HG03439 (cell line): ENCODE measurements around the gene SESN2.
A peak's percentile ranks its signal among the peaks of the same experiment; 100 is the strongest.

Experiments used
- ATAC-seq: cut with Tn5 transposase; IDR thresholded peaks from one replicate; pipeline ENCODE4 v1.9.1; 2021; ENCODE audit warnings: mild to moderate bottlenecking, moderate library complexity; ENCODE audit not compliant: unreplicated experiment

SESN2 gene

GRCh38 chr1:28249013-28249865, 10.1 kb upstream of the SESN2 start:
- ATAC-seq = no peak

- ATAC-seq = no peak
Measured at GRCh38 chr1:28249866-28250295, 9.4 kb upstream of the SESN2 start.

GRCh38 chr1:28256197-28256827, 3.0 kb upstream of the SESN2 start:
- no peak for ATAC-seq

- ATAC-seq = no peak
Measured at GRCh38 chr1:28257736-28258135, 1.6 kb upstream of the SESN2 start.

GRCh38 chr1:28258628-28259251, 578 bp upstream of the SESN2 start:
- ATAC-seq = no peak

GRCh38 chr1:28259934-28260802, 850 bp downstream of the SESN2 start:
- peak; percentile 8 for ATAC-seq

GRCh38 chr1:28260803-28261174, 1.5 kb downstream of the SESN2 start:
- no peak for ATAC-seq

GRCh38 chr1:28264897-28265296, 5.6 kb downstream of the SESN2 start:
- no peak for ATAC-seq

- no peak for ATAC-seq
Measured at GRCh38 chr1:28265577-28265976, 6.3 kb downstream of the SESN2 start.

- ATAC-seq = no peak
Measured at GRCh38 chr1:28266920-28267322, 7.6 kb downstream of the SESN2 start.

GRCh38 chr1:28267633-28268032, 8.3 kb downstream of the SESN2 start:
- no peak for ATAC-seq

- ATAC-seq = no peak
Measured at GRCh38 chr1:28269529-28269928, 10.2 kb downstream of the SESN2 start.

GRCh38 chr1:28272215-28272852, 13.0 kb downstream of the SESN2 start:
- ATAC-seq = no peak

GRCh38 chr1:28273216-28273860, 14.0 kb downstream of the SESN2 start:
- no peak for ATAC-seq

GRCh38 chr1:28278763-28279162, 19.4 kb downstream of the SESN2 start:
- no peak for ATAC-seq

GRCh38 chr1:28279721-28280120, 20.4 kb downstream of the SESN2 start:
- ATAC-seq = no peak

GRCh38 chr1:28280501-28280900, 21.2 kb downstream of the SESN2 start:
- ATAC-seq = no peak

- ATAC-seq = no peak
Measured at GRCh38 chr1:28280977-28281381, 21.7 kb downstream of the SESN2 start.

GRCh38 chr1:28281608-28282425, 22.5 kb downstream of the SESN2 start:
- no peak for ATAC-seq
